HepG2 (cell line): ENCODE results near the gene IZUMO4. TPM values are rescaled to one million over a fixed set of nuclear protein-coding genes. Genes with fewer than 3 reads are reported as not detected.
A peak's percentile ranks its signal among the peaks of the same experiment; 100 is the strongest.

Experiments used
- ASH2L ChIP-seq: fragments of 300-600, 200-600 bp; sonication (generic); IDR thresholded peaks from 2 replicates; pipeline ENCODE4 v1.7.0; 2017; ENCODE audit warnings: low read depth, mild to moderate bottlenecking, moderate library complexity, mixed read lengths, low read length; ENCODE audit not compliant: insufficient read length
- FOXK1 ChIP-seq: sonication (generic); formaldehyde crosslinking; IDR thresholded peaks from 2 replicates; pipeline ENCODE4 v1.4.0; 2020; ENCODE audit warnings: low read depth, missing genetic modification reagents, borderline replicate concordance
- KAT7 ChIP-seq: IDR thresholded peaks from 2 replicates; pipeline ENCODE4 v1.6.1; 2018; ENCODE audit warnings: borderline replicate concordance, missing compliant biosample characterization
- KDM5B ChIP-seq: sonication (generic); formaldehyde crosslinking; IDR thresholded peaks from 2 replicates; pipeline ENCODE4 v1.4.0; 2020; ENCODE audit warnings: missing genetic modification reagents, mild to moderate bottlenecking, borderline replicate concordance
- MEIS2 ChIP-seq: sonication (generic); formaldehyde crosslinking; IDR thresholded peaks from 2 replicates; pipeline ENCODE4 v1.9.0; 2021; ENCODE audit warnings: mild to moderate bottlenecking, missing genetic modification reagents
- NCOA2 ChIP-seq: sonication (generic); formaldehyde crosslinking; IDR thresholded peaks from 2 replicates; pipeline ENCODE4 v1.8.0; 2022; ENCODE audit warnings: inconsistent platforms
- NFE2L2 ChIP-seq: fragments of 150-350 bp; IDR thresholded peaks from 2 replicates; pipeline ENCODE4 v1.6.1; 2014; ENCODE audit warnings: low read length
- PRDM10 ChIP-seq: sonication (generic); formaldehyde crosslinking; IDR thresholded peaks from 2 replicates; pipeline ENCODE4 v1.4.0; 2020; ENCODE audit warnings: low read depth, missing genetic modification reagents
- PRMT3 ChIP-seq: sonication (generic); formaldehyde crosslinking; IDR thresholded peaks from 2 replicates; pipeline ENCODE4 v1.8.1; 2022; ENCODE audit warnings: low read depth, mild to moderate bottlenecking, moderate library complexity, missing genetic modification reagents, borderline replicate concordance
- RAD51 ChIP-seq: fragments of 450-650 bp; IDR thresholded peaks from 2 replicates; pipeline ENCODE4 v1.6.1; 2016; ENCODE audit warnings: borderline replicate concordance
- REST ChIP-seq, 2 experiments: IDR thresholded peaks; 2 replicates each; pipeline ENCODE4 v1.6.1; 2011 to 2012; ENCODE audit warnings: low read length in 2 of 2, borderline replicate concordance in 1 of 2, low read depth in 1 of 2, mild to moderate bottlenecking in 1 of 2, moderate library complexity in 1 of 2
- SRSF1 ChIP-seq: fragments of 200-400 bp; formaldehyde crosslinking; optimal IDR thresholded peaks from 2 replicates; pipeline ENCODE3; 2017; ENCODE audit warnings: mild to moderate bottlenecking, low read depth, low read length, moderate library complexity
- ZBTB46 ChIP-seq: sonication (generic); formaldehyde crosslinking; IDR thresholded peaks from 2 replicates; pipeline ENCODE4 v1.4.0; 2020; ENCODE audit warnings: mild to moderate bottlenecking, missing genetic modification reagents, borderline replicate concordance
- ZEB1 ChIP-seq: IDR thresholded peaks from 2 replicates; pipeline ENCODE4 v1.6.1; 2012; ENCODE audit warnings: mild to moderate bottlenecking, low read depth, inconsistent platforms; ENCODE audit not compliant: insufficient replicate concordance
- ZNF121 ChIP-seq: sonication (generic); formaldehyde crosslinking; IDR thresholded peaks from 2 replicates; pipeline ENCODE4 v1.5.0; 2020; ENCODE audit warnings: mild to moderate bottlenecking, missing genetic modification reagents
- ZNF136 ChIP-seq: sonication (generic); formaldehyde crosslinking; IDR thresholded peaks from 2 replicates; pipeline ENCODE4 v1.8.1; 2022; ENCODE audit warnings: low read depth, mild to moderate bottlenecking, moderate library complexity, missing genetic modification reagents
- ZNF468 ChIP-seq: sonication (generic); formaldehyde crosslinking; IDR thresholded peaks from 2 replicates; pipeline ENCODE4 v1.8.0; 2022; ENCODE audit warnings: mild to moderate bottlenecking, moderate library complexity, missing genetic modification reagents
- ZSCAN31 ChIP-seq: sonication (generic); formaldehyde crosslinking; IDR thresholded peaks from 2 replicates; pipeline ENCODE4 v1.5.0; 2020; ENCODE audit warnings: low read depth, mild to moderate bottlenecking, missing genetic modification reagents
- ZUFSP ChIP-seq: sonication (generic); formaldehyde crosslinking; IDR thresholded peaks from 2 replicates; pipeline ENCODE4 v1.9.0; 2021; ENCODE audit warnings: missing genetic modification reagents, mild to moderate bottlenecking, borderline replicate concordance
- polyA plus RNA-seq, 8 experiments: library from polyadenylated mRNA; depleted of rRNA in 3 of 8; stranded (reverse) in 7 of 8; unstranded in 1 of 8; fragments of >200 nt; fragmentation: Illumina TruSeq in 4 of 8; extraction: Trizol in 4 of 8; gene quantifications; 2 replicates each; pipeline versions ENCODE4 v1.2.1 to v1.2.3, GENCODE V29; 2011 to 2016; ENCODE audit warnings: low read depth in 4 of 8, missing spikeins in 1 of 8, mixed read lengths in 1 of 8; ENCODE audit not compliant: insufficient read depth in 1 of 8
- total RNA-seq, 5 experiments: library from RNA; depleted of rRNA; stranded (reverse); fragments of >200 nt; fragmentation: Illumina TruSeq; extraction: Trizol; gene quantifications; 2 replicates each; pipeline ENCODE4 v1.2.3, GENCODE V29; 2016; ENCODE audit warnings: low read depth in 1 of 5

IZUMO4 gene
- total and polyA plus RNA-seq, 2 of the 13 experiments (the other 11 are each of a cell fraction or from before 2014, with no cell fraction given) = 0.77 to 3.9 TPM

GRCh38 chr19:2096034-2096479 is 658 bp upstream of the IZUMO4 start, which contains the start of gene MOB3A (continued):
- TF ChIP-seq PRDM10 (CRISPR knock-in tag) (no peak), KAT7 (peak; percentile 92; the same call in 1 of the 2 replicates), ZNF468 (CRISPR knock-in tag) (no peak), ZSCAN31 (CRISPR knock-in tag) (peak; percentile 80; the same call in 1 of the 2 replicates), RAD51 (no peak), ASH2L (peak; percentile 86), PRMT3 (CRISPR knock-in tag) (no peak), SRSF1 (peak; percentile 73), ZNF136 (CRISPR knock-in tag) (no peak), NCOA2 (peak; percentile 21; the same call in 1 of the 2 replicates), MEIS2 (no peak), REST (IDR thresholded peaks at IDR 0.05; ENCODE audit: borderline replicate concordance in 1 of 2, low read depth in 1 of 2, low read length in 2 of 2) (no peak), ZUFSP (CRISPR knock-in tag) (no peak), ZBTB46 (CRISPR knock-in tag) (no peak), ZEB1 (peak; percentile 28), FOXK1 (CRISPR knock-in tag) (no peak), ZNF121 (CRISPR knock-in tag) (no peak), NFE2L2 (no peak), KDM5B (CRISPR knock-in tag) (peak; percentile 90)
